MM.1S (cell line): ENCODE data around the gene NAB2.

ENCODE experiments used
- CTCF ChIP-seq: fragments of 300-600 bp; sonication (generic); IDR thresholded peaks from 2 replicates; pipeline ENCODE4 v1.5.1; 2016; ENCODE audit warnings: antibody characterized with exemption, low read length, mixed read lengths
- EZH2 ChIP-seq: fragments of 300-600 bp; sonication (generic); optimal IDR thresholded peaks from 2 replicates; pipeline ENCODE3; 2017; ENCODE audit warnings: low read depth, mild to moderate bottlenecking, antibody characterized with exemption, low read length, mixed read lengths

GRCh38 chr12:57138526-57139272 is 49.8 kb downstream of the NAB2 start:
- TF ChIP-seq EZH2 (no peak), CTCF (no peak)
